Measurements from ENCODE around the gene TYW3. TPM values are rescaled to one million over a fixed set of nuclear protein-coding genes. Genes with fewer than 3 reads are reported as not detected.

Gene TYW3
- total and polyA plus RNA-seq, 2 of the 13 experiments (the other 11 are each of a cell fraction or from before 2014, with no cell fraction given) = 17.6 to 45.8 TPM

- TF ChIP-seq ZNF639 (CRISPR knock-in tag; conservative IDR thresholded peaks at IDR 0.05) = peak; percentile 81
- no peak for TF ChIP-seq ZNF562 (CRISPR knock-in tag; IDR thresholded peaks at IDR 0.05; ENCODE audit: borderline replicate concordance)
- TF ChIP-seq YY1 (IDR thresholded peaks at IDR 0.05; ENCODE audit: insufficient read depth, insufficient replicate concordance, low read depth, low read length) = peak; percentile 99
- TF ChIP-seq ZFP37 (CRISPR knock-in tag; IDR thresholded peaks at IDR 0.05; ENCODE audit: borderline replicate concordance) = no peak
- 0 out of 2 replicates have a peak, but pooled peaks have one; percentile 48 for TF ChIP-seq CHD4 (IDR thresholded peaks at IDR 0.05; ENCODE audit: borderline replicate concordance, low read length)
- TF ChIP-seq ZSCAN31 (CRISPR knock-in tag; IDR thresholded peaks at IDR 0.05; ENCODE audit: low read depth) = no peak; the same call in 1 of the 2 replicates
- TF ChIP-seq ATF5 (CRISPR knock-in tag; IDR thresholded peaks at IDR 0.05; ENCODE audit: low read depth) = no peak
- TF ChIP-seq FOXA3 (CRISPR knock-in tag; IDR thresholded peaks at IDR 0.05) = peak; percentile 59
- peak; percentile 98 for TF ChIP-seq PHF5A (CRISPR knock-in tag; IDR thresholded peaks at IDR 0.05; ENCODE audit: low read depth, unreplicated experiment)
- peak; percentile 95; the same call in 1 of the 2 replicates for TF ChIP-seq ZNF788 (CRISPR knock-in tag; IDR thresholded peaks at IDR 0.05; ENCODE audit: borderline replicate concordance)
- 0 out of 2 replicates have a peak, but pooled peaks have one; percentile 17 for TF ChIP-seq NR2F6 (IDR thresholded peaks at IDR 0.05)
- peak; percentile 63 for TF ChIP-seq NR2F6 (CRISPR knock-in tag; IDR thresholded peaks at IDR 0.05)
- peak; percentile 63; the same call in 1 of the 2 replicates for TF ChIP-seq SNAI1 (CRISPR knock-in tag; IDR thresholded peaks at IDR 0.05; ENCODE audit: borderline replicate concordance)
- no peak for TF ChIP-seq ZNF354B (CRISPR knock-in tag; IDR thresholded peaks at IDR 0.05)
- TF ChIP-seq SYNCRIP (IDR thresholded peaks at IDR 0.05; ENCODE audit: insufficient read depth, low read depth, low read length) = no peak
- no peak for TF ChIP-seq PCBP1 (IDR thresholded peaks at IDR 0.05; ENCODE audit: borderline replicate concordance, low read depth, low read length)
- no peak for TF ChIP-seq SRSF4 (IDR thresholded peaks at IDR 0.05; ENCODE audit: low read depth, low read length, poor library complexity, severe bottlenecking)
- TF ChIP-seq ZNF335 (CRISPR knock-in tag; IDR thresholded peaks at IDR 0.05) = peak; percentile 97
- peak; percentile 65 for TF ChIP-seq NCOA2 (CRISPR knock-in tag; IDR thresholded peaks at IDR 0.05)
- no peak for TF ChIP-seq CERS6 (CRISPR knock-in tag; IDR thresholded peaks at IDR 0.05)
- peak; percentile 75 for TF ChIP-seq ZSCAN21 (CRISPR knock-in tag; IDR thresholded peaks at IDR 0.05; ENCODE audit: borderline replicate concordance)
- TF ChIP-seq CBFB (CRISPR knock-in tag; IDR thresholded peaks at IDR 0.05) = 0 out of 2 replicates have a peak, but pooled peaks have one; percentile 63
- no peak for TF ChIP-seq TEAD2 (CRISPR knock-in tag; IDR thresholded peaks at IDR 0.05)
- TF ChIP-seq HNRNPH1 (optimal IDR thresholded peaks at IDR 0.05; ENCODE audit: low read depth, low read length) = no peak
- TF ChIP-seq NFRKB (IDR thresholded peaks at IDR 0.05) = peak; percentile 91
- TF ChIP-seq POLR2A (IDR thresholded peaks at IDR 0.05; ENCODE audit: insufficient read depth in 1 of 2, low read depth in 2 of 2, low read length in 2 of 2) = peak; percentile 78 to 91
- TF ChIP-seq ZNF230 (CRISPR knock-in tag; IDR thresholded peaks at IDR 0.05) = 0 out of 2 replicates have a peak, but pooled peaks have one; percentile 49
- peak; percentile 64 for TF ChIP-seq DR1 (CRISPR knock-in tag; IDR thresholded peaks at IDR 0.05)
- no peak for TF ChIP-seq CENPT (CRISPR knock-in tag; IDR thresholded peaks at IDR 0.05; ENCODE audit: low read depth)
- peak; percentile 63 for TF ChIP-seq HNF4A (CRISPR knock-in tag; IDR thresholded peaks at IDR 0.05)
- TF ChIP-seq ZFP36L1 (CRISPR knock-in tag; IDR thresholded peaks at IDR 0.05) = peak; percentile 60; the same call in 1 of the 2 replicates
Observed at GRCh38 chr1:74732960-74733603, at the start of gene TYW3, which contains the start of gene CRYZ (continued).

All from HepG2 (cell line).